Measurements from ENCODE around the gene ATP1A2.

The ATP1A2 gene

GRCh38 chr1:160171980-160172379 lies 56.4 kb downstream of the ATP1A2 start:
- DNase-seq (ENCODE audit: low read depth in 2 of 2): no peak

- no peak for DNase-seq (ENCODE audit: low read depth in 2 of 2)
Observed at GRCh38 chr1:160177231-160177630, 61.7 kb downstream of the ATP1A2 start.

- no peak for DNase-seq (ENCODE audit: low read depth in 2 of 2)
Observed at GRCh38 chr1:160177667-160178066, 62.1 kb downstream of the ATP1A2 start.

GRCh38 chr1:160178731-160179130 lies 63.2 kb downstream of the ATP1A2 start:
- DNase-seq (ENCODE audit: low read depth in 2 of 2): no peak

- DNase-seq (ENCODE audit: low read depth in 2 of 2): no peak
Observed at GRCh38 chr1:160179336-160179735, 63.8 kb downstream of the ATP1A2 start.

- no peak for DNase-seq (ENCODE audit: low read depth in 2 of 2)
Observed at GRCh38 chr1:160186246-160186645, 70.7 kb downstream of the ATP1A2 start.

- no peak for DNase-seq (ENCODE audit: low read depth in 2 of 2)
Observed at GRCh38 chr1:160186729-160187128, 71.2 kb downstream of the ATP1A2 start.

- no peak for DNase-seq (ENCODE audit: low read depth in 2 of 2)
Observed at GRCh38 chr1:160187407-160187806, 71.8 kb downstream of the ATP1A2 start.

GRCh38 chr1:160188341-160188740 lies 72.8 kb downstream of the ATP1A2 start:
- no peak for DNase-seq (ENCODE audit: low read depth in 2 of 2)

GRCh38 chr1:160189649-160190625 lies 74.4 kb downstream of the ATP1A2 start, which contains the start of gene CASQ1:
TSS of gene CASQ1 (plus strand) at chr1:160190575. CDS start at chr1:160190752, 177 bp downstream.
- DNase-seq (ENCODE audit: low read depth in 2 of 2): no peak

- no peak for DNase-seq (ENCODE audit: low read depth in 2 of 2)
Observed at GRCh38 chr1:160191756-160192155, 76.2 kb downstream of the ATP1A2 start.

- DNase-seq (ENCODE audit: low read depth in 2 of 2): no peak
Observed at GRCh38 chr1:160192234-160192633, 76.7 kb downstream of the ATP1A2 start.
